Fibroblast of skin of right quadriceps (primary cell): Measurements from ENCODE around the gene BLTP3A.
A peak's percentile ranks its signal among the peaks of the same experiment; 100 is the strongest.
"Not testable (repeated sequence)": the region's sequence is repeated elsewhere in the genome, so short reads cannot be mapped to it uniquely, and the experiment has no call there.

Source experiments
- DNase-seq: peaks from one replicate; pipeline ENCODE4 v3.0.0-alpha.2; 2013

Gene BLTP3A

DNA sequence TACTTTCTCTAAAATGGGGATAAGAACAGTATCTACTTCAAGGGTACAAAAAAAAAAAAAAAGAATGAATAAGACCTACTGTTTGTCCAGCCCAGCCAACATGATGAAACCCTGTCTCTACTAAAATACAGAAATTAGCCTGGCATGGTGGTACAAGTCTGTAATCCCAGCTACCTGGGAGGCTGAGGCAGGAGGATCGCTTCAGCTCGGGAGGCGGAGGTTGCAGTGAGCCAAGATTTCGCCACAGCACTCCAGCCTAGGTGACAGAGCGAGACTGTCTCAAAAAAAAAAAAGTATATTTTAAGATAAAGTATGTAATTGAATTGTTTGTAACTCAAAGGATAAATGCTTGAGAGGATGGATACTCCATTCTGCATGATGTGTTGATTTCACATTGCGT lies 2.0 kb downstream of the BLTP3A start:
- DNase-seq, result no peak

- no peak for DNase-seq
Measured at GRCh38 chr6:34795836-34796425, 4.0 kb downstream of the BLTP3A start.

GRCh38 chr6:34798057-34798456 lies 6.2 kb downstream of the BLTP3A start:
- DNase-seq, result no peak

DNA sequence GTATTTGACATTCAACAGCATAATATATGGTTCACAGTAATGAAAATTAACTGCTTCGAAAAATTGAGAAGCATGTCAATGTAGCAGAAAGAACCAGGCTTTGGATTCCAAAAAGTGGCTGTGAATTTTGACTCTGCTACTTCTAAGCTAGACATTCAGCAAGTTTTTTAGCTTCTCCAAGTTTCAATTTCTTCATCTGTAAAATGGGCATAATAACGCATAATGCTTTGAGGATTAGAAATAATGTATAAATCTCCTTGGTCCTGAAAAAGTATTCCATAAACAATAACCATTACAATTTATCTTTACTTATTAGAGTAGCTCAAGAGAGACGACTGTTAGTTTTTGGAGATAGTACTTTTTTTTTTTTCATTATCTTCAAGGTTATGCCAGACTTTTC lies 7.7 kb downstream of the BLTP3A start:
- no peak for DNase-seq

DNA sequence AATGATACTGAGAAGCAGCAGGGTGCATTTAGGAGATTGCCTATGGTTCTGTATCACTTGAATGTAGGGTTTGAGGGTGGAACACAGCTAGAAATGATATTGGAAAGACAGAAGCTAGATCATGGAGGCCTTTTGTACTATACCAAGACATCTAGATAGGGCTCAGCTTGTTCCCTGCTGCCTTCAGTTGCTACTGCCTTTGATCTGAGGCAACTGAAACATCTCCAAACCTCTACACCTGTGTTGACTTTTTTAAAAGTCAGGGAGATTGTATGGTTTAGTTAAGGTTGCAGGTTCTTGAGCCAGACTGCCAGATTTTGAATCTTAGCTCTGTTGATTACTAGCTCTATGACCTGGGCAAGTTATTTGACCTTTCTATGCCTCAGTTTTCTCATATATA lies 12.7 kb downstream of the BLTP3A start:
- DNase-seq, result no peak

GRCh38 chr6:34805074-34805473 lies 13.2 kb downstream of the BLTP3A start:
- DNase-seq, result not testable (repeated sequence)

- peak; percentile 30 for DNase-seq
Measured at GRCh38 chr6:34806738-34807453, 15.0 kb downstream of the BLTP3A start.

DNA sequence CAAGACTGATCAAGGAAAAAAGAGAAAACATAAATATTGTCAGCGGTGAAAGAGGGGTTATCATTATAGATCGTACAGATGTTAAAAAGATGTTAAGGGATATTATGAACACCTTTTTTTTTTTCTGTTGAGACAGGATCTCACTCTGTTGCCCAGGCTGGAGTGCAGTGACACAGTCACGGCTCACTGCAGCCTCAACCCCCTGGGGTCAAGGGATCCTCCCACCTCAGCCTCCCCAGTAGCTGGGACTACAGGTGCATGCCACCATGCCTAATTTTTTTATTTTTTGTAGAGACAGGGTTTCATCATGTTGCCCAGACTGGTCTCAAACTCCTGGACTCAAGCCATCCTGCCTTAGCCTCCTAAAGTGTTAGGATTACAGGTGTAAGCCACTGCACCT lies 16.6 kb downstream of the BLTP3A start:
- not testable (repeated sequence) for DNase-seq

- not testable (repeated sequence) for DNase-seq
Measured at GRCh38 chr6:34809419-34809818, 17.5 kb downstream of the BLTP3A start.

DNA sequence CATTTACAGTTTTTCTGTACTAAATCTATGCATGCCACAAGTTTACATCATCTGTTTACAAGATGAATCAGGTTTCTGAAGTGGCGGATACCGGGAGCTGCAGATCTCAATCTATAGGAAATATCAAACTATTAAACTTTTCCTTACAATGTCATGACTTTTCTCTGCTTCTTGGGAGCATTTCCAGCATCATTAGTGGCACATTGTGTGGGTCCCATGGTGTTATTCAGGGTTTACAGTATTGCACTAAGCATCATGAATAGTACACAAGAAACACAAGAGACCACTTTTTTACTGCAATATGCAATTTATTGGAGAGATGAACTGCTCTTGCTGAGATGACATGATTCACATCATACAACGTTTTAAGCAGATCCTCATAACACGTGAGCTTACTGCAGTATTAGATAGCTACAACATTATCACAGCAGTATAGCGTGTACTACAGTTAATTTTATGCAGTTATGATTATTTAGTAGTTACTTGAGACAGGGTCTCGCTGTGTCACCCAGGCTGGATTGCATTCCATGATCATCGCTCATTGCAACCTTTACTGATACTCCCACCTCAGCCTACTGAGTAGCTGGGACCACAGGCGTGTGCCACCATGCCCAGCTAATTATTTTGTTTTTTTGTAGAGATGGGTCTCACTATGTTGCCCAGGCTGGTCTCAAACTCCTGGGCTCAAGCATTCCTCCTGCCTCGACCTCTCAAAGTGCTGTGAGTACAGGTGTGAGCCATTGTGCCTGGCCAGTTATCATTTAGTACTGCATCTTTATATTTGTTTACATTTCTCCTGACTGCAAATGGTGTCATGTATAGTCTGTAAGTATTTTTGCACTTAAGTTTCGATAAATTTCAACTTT lies 18.4 kb downstream of the BLTP3A start:
- no peak for DNase-seq

GRCh38 chr6:34810936-34811632 lies 19.2 kb downstream of the BLTP3A start:
- DNase-seq, result no peak

DNA sequence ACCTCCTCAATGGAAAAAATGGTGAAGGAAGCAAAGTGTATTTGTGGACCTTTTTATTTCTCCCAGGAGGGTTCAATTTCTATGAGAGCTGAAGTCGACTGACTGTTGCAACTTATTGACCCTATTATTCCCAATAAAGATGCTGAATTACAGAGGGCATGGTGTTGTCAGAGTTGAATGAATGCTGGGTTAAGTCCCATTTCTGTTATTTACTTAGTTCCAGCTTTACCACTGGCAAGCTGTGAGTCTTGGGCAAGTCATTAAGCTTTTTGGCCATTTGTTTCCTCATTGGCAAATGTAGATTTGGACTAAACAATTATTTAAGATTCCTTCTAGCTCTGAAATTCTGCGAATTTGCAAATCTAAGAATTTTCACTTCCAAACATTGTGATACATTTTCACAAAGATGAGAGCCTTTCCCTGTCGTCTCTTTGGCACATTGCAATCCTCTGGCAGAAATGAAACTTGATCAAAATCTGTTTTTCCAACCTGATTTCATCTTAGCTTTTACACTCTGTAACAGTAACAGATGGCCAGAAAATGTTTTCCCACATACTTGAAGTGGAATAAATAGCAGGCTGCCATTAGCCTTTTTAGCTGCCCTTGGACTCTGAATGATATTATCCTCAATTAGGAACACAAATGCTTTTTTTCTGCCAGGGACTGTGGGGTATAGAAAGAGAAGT lies 21.3 kb downstream of the BLTP3A start:
- DNase-seq, result no peak

DNA sequence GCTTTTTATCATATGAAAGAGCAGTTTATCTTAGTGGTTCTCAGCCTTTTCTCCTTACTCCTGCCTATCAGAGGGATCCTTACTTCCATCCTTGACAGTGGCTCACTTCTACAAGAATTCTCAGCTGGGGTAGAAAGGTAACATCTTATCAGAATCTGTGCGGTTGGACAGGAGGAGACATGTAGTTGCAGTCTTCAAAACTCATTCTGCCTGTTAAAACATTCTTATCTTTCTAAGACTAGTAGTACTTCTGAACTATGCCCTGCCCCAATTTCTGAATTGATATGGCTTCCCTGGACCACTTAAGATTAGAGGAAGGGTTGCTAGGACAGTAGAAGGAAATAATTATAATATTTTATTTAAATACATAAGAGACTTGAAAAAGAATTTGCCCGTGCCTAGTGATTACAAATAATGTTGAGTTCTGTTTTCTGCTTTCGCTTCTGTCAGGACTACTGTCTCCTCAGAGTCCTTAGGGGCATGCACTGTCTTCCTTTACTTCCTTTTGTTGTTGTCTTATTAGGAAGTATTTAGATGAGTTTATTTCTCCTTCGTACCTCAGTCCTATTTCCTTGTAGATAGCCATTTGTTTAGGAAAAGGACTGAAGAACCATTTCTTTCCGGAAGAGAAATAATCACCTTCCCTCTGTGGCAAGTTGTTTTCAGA lies 24.9 kb downstream of the BLTP3A start:
- no peak for DNase-seq

DNA sequence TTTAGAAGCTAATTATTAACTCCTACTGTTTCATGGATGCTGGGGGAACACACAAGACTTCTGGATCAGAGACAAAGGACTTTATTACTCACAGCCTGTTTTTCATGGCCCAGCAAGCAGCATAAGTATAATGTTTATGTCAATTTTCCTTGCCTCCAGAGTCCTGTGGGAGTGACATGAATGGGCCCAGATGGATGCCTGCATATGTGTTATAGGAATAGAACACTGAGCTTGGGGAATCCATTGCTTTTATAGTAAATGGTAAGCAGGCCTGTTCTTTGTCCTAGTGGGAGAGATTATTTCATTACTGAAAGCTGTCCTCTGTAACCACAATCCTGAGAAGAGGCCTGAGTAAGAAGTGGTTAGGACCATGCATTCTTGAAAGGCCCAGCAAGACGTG lies 25.6 kb downstream of the BLTP3A start:
- peak; percentile 18 for DNase-seq

DNA sequence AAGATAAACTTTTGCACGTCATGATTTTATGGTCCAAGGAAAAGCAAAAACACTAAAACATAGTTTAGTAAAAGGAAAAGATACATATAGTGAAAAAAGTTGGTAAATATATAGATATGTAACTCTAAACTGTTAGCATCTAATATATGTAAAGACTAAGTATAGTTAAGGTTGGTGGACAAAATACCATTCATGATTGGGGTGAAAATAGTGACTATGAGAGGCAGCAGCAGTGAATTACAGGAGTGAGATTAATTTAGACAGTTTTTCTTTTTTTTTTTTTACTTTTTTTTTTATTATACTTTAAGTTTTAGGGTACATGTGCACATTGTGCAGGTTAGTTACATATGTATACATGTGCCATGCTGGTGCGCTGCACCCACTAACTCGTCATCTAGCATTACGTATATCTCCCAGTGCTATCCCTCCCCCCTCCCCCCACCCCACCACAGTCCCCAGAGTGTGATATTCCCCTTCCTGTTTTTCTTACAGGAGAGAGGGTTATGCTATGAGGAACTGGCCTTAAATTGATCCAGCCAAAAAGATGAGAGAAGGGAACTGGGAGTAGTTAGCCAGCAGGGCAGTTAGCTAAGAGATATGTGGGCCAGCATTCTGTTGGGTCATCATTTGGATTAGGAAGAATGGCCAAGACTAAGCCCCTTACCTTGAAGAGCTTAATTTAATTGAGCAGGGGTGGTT lies 27.1 kb downstream of the BLTP3A start:
- DNase-seq, result not testable (repeated sequence)

DNA sequence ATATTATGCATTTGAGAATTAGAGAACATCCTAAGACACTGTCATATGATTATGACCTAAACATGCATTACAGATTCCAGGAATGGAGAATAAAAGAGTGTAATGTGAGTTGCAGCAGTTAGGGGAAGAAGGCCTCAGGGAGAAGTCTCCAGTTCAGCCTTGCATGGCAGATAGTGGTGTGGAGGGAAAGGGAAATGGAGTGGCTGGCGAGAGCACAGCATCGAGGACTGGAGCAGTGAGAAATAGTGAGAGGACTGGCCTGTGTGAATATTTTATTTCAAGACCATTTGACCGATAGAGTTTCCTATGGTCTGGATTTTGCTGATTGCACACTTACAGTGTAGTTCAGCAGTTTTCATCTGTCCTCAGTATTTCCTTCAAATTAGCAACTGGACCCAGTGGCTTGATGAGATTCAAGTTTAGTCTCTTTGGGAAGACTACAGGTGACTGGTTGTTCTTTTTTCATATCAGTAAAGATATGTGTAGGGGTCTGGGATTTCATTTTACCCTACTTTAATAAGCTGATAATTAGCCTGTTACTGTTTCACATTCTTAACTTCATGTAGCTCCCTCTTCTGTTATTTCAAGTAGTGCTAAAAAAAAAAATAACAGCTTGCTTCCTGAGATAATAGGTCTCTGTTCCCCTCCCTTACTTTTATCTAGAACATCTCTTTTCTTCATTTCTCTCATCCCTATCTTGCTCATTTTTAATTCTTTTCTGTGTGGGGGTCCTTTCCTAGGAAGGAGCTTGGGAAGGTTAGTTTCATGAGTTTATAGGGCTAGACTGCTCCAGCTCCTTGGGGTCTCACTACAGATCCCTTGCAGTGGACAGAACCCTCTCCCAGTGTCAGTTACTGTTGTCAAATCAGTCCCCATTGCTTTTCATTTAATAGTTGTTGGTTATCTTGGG lies 27.9 kb downstream of the BLTP3A start:
- no peak for DNase-seq

DNA sequence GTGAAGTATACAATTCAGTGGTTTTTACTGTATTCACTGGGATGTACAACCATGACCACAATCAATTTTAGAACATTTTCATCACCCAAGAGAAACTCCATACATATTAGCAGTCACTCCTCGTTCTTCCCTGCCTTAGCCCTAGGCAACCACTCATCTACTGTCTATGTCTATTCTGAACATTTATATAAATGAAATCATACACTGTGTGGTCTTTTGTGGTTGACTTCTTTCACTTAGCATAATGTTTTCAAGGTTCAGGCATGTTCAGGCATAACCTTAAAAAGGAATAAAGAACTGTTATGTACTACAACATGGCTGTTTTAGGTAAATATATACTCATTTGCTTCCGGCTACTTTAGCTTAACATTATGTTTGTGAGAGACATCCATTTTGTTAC lies 37.3 kb downstream of the BLTP3A start:
- no peak for DNase-seq

- no peak for DNase-seq
Measured at GRCh38 chr6:34832942-34833341, 41.1 kb downstream of the BLTP3A start.

DNA sequence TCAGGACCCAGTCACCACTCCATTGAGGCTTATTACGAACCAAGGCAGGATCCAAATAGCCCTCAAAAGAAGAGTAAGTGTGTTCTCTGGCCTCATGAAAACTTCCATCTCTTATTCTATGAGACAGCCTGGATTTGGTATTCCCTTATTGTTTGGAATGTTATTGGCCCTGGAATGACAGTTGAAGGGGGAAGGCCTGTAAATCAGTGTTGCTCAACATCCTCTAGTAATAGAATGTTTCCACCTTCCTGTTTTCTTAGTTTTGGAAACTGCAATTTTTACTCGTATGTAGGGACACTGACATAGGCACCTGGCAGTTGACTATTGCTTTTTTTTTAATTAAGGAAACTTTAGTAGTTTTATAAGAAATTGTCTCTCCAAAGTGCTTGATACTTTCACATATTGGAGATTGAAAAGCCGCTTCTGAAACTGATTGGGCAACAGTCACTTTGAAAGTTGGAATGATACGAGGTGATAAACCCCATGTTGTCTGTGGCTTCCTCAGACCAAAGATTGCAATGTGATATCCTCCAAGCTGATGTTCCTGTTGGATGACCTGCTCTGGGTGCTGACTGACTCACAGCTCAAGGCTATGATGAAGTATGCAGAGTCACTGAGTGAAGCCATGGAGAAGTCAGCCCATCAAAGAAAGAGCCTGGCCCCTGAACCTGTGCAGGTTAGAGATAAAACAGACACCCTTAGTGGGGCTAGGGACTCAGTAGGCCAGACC lies 43.1 kb downstream of the BLTP3A start:
- DNase-seq, result peak; percentile 42

DNA sequence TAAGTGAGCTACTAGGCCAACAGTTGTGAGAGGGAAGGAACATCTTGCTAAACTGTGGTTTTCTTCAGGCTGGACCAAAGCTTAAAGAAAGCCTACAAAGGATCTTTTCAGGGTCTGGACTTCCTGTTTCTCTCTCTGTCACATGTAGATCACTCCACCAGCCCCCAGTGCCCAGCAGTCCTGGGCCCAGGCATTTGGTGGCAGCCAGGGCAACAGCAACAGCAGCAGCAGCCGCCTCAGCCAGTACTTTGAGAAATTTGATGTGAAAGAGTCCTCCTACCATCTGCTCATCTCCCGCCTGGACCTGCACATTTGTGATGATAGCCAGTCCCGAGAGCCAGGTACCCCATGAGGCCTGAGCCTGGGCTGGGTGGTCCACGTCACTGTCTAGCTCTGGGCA lies 44.1 kb downstream of the BLTP3A start:
- no peak for DNase-seq
